Stimulated activated CD8-positive, alpha-beta memory T cell treated with anti-CD3 and anti-CD28 coated beads, Interleukin-15, amount 100 ng/mL, for 24 hours (primary cell): ENCODE results near the gene UBE2U.

Experiments used
- DNase-seq: peaks from one replicate; pipeline ENCODE4 v3.0.0-alpha.2; 2020; ENCODE audit warnings: low read depth

The UBE2U gene

DNA sequence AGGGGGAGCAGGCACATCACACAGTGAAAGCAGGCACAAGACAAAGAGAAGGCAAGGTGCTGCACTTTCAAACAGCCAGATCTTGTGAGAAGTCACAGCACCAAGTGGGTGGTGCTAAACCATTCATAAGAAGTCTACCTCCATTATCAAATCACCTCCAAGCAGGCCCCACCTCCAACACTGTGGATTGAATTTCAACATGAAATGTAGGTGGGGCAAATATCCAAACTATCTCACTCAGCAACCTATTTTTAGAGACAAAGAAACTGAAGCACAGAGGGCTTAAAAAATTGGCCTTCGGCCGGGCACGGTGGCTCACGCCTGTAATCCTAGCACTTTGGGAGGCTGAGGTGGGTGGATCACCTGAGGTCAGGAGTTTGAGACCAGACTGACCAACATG is 90.4 kb downstream of the UBE2U start:
- DNase-seq = no peak

DNA sequence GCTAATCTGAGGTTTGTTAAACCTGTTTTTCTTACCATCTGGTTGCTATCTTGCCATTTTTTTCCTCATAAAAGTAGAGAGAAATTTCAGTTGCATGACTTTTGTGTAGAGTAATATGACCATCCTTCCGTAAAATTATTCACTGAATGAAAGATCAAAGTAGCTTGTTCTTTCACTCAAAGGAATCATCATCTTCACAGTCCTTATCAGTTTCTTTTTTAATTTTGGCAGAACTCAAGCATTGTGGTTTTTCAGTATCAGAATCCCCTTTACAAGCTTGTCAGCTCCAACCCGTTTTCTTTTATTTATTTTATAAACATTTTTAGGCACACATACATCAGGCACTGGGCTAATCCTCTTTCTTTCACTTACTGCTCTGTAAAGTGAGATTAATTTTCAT is 91.7 kb downstream of the UBE2U start:
- no peak for DNase-seq

DNA sequence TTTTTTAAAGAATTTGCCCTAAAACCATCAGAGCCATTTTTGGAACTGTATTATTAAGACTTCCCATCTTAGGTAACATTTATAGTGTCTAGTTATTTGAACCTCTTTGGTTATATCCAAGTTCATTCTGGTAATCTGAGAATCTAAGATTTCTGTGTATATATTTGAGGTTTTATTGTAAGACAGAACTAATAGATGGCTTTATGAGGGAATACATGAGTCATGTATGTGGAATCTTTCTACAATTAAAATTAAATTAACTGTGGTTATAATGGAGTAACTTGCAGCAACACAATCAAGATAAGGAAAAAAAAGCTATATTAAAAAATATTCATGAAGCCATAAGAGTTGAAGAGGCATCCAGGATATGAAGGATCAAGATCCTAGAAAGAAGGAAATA is 92.1 kb downstream of the UBE2U start:
- DNase-seq = no peak

DNA sequence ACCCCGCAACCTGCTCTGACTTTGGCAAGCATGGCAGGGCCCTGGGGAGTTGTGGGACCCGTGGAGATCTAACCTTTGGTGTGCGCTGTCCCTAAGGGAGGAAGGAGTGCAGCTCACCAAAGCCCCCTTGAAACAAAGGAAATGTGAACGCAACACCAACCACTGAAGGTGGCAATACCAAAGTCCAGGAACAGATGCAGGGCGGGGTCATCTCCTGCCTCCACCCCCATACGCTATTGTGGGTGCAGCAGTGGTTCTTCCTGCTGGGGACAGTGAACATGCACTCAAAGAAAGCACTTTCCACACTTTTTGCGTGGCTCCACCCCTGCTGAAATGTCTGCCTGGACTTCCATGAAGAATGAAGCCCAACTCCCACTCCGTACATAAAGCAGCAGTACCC is 93.0 kb downstream of the UBE2U start:
- DNase-seq = no peak

- no peak for DNase-seq
These were observed 98.8 kb downstream of the UBE2U start for GRCh38 chr1:64302194-64302593.

- DNase-seq = no peak
These were observed 99.5 kb downstream of the UBE2U start for GRCh38 chr1:64302971-64303370.

GRCh38 chr1:64304823-64305222 is 101.4 kb downstream of the UBE2U start:
- no peak for DNase-seq

DNA sequence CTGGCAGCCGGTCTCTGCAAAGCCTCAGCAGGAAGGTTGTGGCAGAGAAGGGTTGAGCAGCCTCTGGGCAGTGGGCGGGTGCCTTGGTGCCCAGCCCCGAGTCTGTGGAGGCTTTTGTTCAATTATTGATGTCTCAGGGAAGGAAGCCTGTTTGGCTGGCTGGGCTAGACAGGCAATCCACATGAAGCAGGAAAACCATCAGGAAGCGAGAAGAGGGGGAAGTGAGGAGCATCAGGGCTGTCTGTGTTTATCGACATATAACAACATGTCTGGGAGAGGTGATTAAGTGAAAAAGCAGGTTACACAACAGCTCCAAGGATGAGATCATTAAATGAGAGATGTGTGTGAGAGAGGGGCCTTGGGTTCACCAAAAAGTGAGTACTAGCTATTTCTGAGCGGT is 105.4 kb downstream of the UBE2U start:
- no peak for DNase-seq

- DNase-seq = no peak
These were observed 106.0 kb downstream of the UBE2U start for GRCh38 chr1:64309431-64309831.

GRCh38 chr1:64310760-64311159 is 107.3 kb downstream of the UBE2U start:
- no peak for DNase-seq

DNA sequence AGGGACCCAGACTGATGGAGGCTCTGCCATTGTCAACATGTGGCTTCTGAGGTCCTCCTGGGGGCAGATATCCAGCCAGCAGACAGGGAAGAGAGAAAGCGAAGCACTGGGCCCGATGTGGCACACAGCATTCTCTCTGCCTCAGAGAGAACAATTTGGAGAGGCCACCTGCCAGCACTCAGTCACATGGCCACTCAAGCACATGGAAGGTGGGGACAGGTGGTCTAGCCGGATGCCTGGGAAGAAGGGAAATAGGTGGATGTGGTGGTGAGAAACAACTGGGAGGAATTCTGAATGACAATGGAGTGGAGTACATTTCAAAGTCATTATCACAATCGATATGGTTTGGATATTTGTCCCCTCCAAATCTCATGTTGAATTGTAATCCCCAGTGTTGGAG is 109.0 kb downstream of the UBE2U start:
- no peak for DNase-seq

DNA sequence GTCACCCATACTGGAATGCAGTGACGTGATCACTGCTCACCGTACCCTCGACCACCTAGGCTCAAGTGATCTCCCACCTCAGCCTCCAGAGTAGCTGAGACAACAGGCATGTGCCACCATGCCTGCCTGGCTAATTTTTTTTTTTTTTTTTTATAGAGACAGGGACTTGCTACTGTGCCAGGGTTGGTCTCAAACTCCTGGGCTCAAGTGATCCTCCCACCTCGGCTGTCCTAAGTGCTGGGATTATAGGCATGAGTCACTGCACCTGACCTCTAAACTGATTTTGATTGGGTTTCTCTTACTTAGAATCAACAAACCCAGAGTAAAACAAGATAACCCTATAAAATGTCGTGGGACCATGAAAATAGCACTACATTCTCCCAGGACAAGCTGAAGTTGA is 112.0 kb downstream of the UBE2U start:
- no peak for DNase-seq
